Body of pancreas (tissue), 4 donors: ENCODE measurements around the gene TMEM245. TPM values are rescaled to one million over a fixed set of nuclear protein-coding genes. Genes with fewer than 3 reads are reported as not detected.

Source experiments
- ATAC-seq: fragments of 150-250 bp; one replicate; pipeline ENCODE4 v1.9.1; 2016
- DNase-seq, 4 donors: peaks; one replicate each; pipeline ENCODE4 v3.0.0-alpha.2; 2019
- H3K27ac ChIP-seq, 4 donors: fragments of 200-600 bp; sonication (generic); 1 replicate in 3 of 4; 2 replicates in 1 of 4; pipeline versions ENCODE4 v1.5.1 to v1.6.1; 2016 to 2019; ENCODE audit warnings: mild to moderate bottlenecking in 1 of 4, mixed read lengths in 1 of 4, moderate library complexity in 1 of 4
- H3K27me3 ChIP-seq, 2 donors: fragments of 200-600 bp; sonication (generic); one replicate each; pipeline ENCODE4 v1.6.0; 2016; ENCODE audit warnings: mild to moderate bottlenecking in 1 of 2
- H3K36me3 ChIP-seq, 2 donors: fragments of 200-600 bp; sonication (generic); replicated peaks in 1 of 2; 2 replicates each; pipeline ENCODE4 v1.5.1; 2016; ENCODE audit warnings: low read depth in 2 of 2; ENCODE audit not compliant: insufficient read depth in 1 of 2
- H3K4me1 ChIP-seq: fragments of 200-600 bp; sonication (generic); one replicate; pipeline ENCODE4 v1.6.0; 2016
- H3K4me3 ChIP-seq, 2 donors: fragments of 200-600 bp; sonication (generic); 1 replicate in 1 of 2; 2 replicates in 1 of 2; pipeline ENCODE4 v1.5.1; 2016 to 2019
- H3K9me3 ChIP-seq, 3 donors: fragments of 200-600 bp; sonication (generic); 1 replicate in 2 of 3; 2 replicates in 1 of 3; pipeline ENCODE4 v1.5.1; 2016
- CTCF ChIP-seq, 7 experiments: fragments of 450-650 bp in 4 of 7; fragments of 200-600 bp in 3 of 7; sonication (generic) in 3 of 7; IDR thresholded peaks; one replicate each; pipeline ENCODE4 v1.5.1; 2016 to 2019; ENCODE audit warnings: antibody characterized with exemption in 7 of 7
- POLR2A ChIP-seq, 3 donors: fragments of 450-650 bp; IDR thresholded peaks; one replicate each; pipeline ENCODE4 v1.6.1; 2016; ENCODE audit warnings: antibody characterized with exemption in 3 of 3, mild to moderate bottlenecking in 2 of 3
- WGBS, 2 donors: methylation state at CpG; one replicate each; pipeline ENCODE4 v1.1.5; 2017; 5-methylcytosine and 5-hydroxymethylcytosine counted together
- intact Hi-C: fragments of 100-400 bp; cut with DNase I; formaldehyde crosslinking; loops from one replicate; pipeline ENCODE4 v1.15.1; 2023
- total RNA-seq, 2 donors: library from RNA; depleted of rRNA; stranded (reverse); fragments of >200 nt; gene quantifications; one replicate each; pipeline ENCODE4 v1.1.0, GENCODE V29; 2016

TMEM245 gene
- total RNA-seq, 2 donors from 2014 or later: 38.9 to 47.0 TPM

- Histone ChIP-seq H3K9me3 (no peaks in the 10 kb centered on the region), H3K27me3 (no peaks in the 10 kb centered on the region), H3K4me1 (peaks cover 22% of the 10 kb centered on the region), H3K36me3 (no peaks in the 10 kb centered on the region), H3K27ac (no peak overlapping the region), H3K4me3 (no peak overlapping the region)
- no peak for TF ChIP-seq POLR2A (IDR thresholded peaks at IDR 0.05)
- DNase-seq (no peak), ATAC-seq (no peak)
- intact Hi-C loops: no loop called here
- 70 to 81% methylated on average over 6 of the region's 6 CpGs for WGBS, 2 donors
These were observed 98.9 kb downstream of the TMEM245 start for GRCh38 chr9:109020581-109021511.

- Histone ChIP-seq H3K27ac (no peak overlapping the region), H3K4me3 (no peak overlapping the region), H3K4me1 (peaks cover 22% of the 10 kb centered on the region), H3K9me3 (no peaks in the 10 kb centered on the region), H3K36me3 (no peaks in the 10 kb centered on the region), H3K27me3 (no peaks in the 10 kb centered on the region)
- DNase-seq: no peak
- no peak for ATAC-seq
- intact Hi-C loops: no loop called here
- TF ChIP-seq POLR2A (IDR thresholded peaks at IDR 0.05) (no peak), CTCF (IDR thresholded peaks at IDR 0.05) (no peak)
- WGBS, 2 donors: 91 to 94% methylated on average over 3 of the region's 3 CpGs
These were observed 99.6 kb downstream of the TMEM245 start for GRCh38 chr9:109020113-109020512.

GRCh38 chr9:109019420-109019819 lies 100.3 kb downstream of the TMEM245 start:
- TF ChIP-seq POLR2A (IDR thresholded peaks at IDR 0.05): no peak
- TF ChIP-seq CTCF (IDR thresholded peaks at IDR 0.05): no peak
- H3K4me3 ChIP-seq: no peak overlapping the region
- no peaks in the 10 kb centered on the region for H3K9me3 ChIP-seq
- no peaks in the 10 kb centered on the region for H3K36me3 ChIP-seq
- no peak overlapping the region for H3K27ac ChIP-seq
- WGBS, 2 donors: 72 to 80% methylated on average over 3 of the region's 3 CpGs
- no peaks in the 10 kb centered on the region for H3K27me3 ChIP-seq
- ATAC-seq: no peak
- intact Hi-C loops: no loop called here
- DNase-seq: no peak
- peaks cover 22% of the 10 kb centered on the region for H3K4me1 ChIP-seq

- intact Hi-C loops: no loop called here
- H3K36me3 ChIP-seq: no peaks in the 10 kb centered on the region
- H3K27me3 ChIP-seq: no peaks in the 10 kb centered on the region
- peak overlapping the region in 1 of 4 donors; percentile 15 for H3K27ac ChIP-seq
- 73 to 83% methylated on average over 6 of the region's 6 CpGs for WGBS, 2 donors
- DNase-seq (no peak), ATAC-seq (no peak)
- H3K9me3 ChIP-seq: no peaks in the 10 kb centered on the region
- H3K4me3 ChIP-seq: no peak overlapping the region
- peaks cover 19% of the 10 kb centered on the region for H3K4me1 ChIP-seq
- TF ChIP-seq POLR2A (IDR thresholded peaks at IDR 0.05): no peak
- TF ChIP-seq CTCF (IDR thresholded peaks at IDR 0.05): no peak
These were observed 102.3 kb downstream of the TMEM245 start for GRCh38 chr9:109017493-109017892.

- ATAC-seq (no peak), DNase-seq (peak; percentile 22 to 63 (median 54))
- intact Hi-C loops: no loop called here
- Histone ChIP-seq H3K27ac (peak overlapping the region in 1 of 4 donors; percentile 15), H3K27me3 (no peaks in the 10 kb centered on the region), H3K36me3 (no peaks in the 10 kb centered on the region), H3K4me3 (no peak overlapping the region), H3K9me3 (no peaks in the 10 kb centered on the region), H3K4me1 (peaks cover 22% of the 10 kb centered on the region)
- TF ChIP-seq POLR2A (IDR thresholded peaks at IDR 0.05) (no peak), CTCF (IDR thresholded peaks at IDR 0.05) (no peak)
These were observed 102.7 kb downstream of the TMEM245 start for GRCh38 chr9:109017061-109017460.
